ENCODE data around the gene CEPT1. TPM values are rescaled to one million over a fixed set of nuclear protein-coding genes. Genes with fewer than 3 reads are reported as not detected.
A peak's percentile ranks its signal among the peaks of the same experiment; 100 is the strongest.

Gene CEPT1
- total RNA-seq, 2 experiments from 2014 or later: 36.0 to 38.6 TPM

DNA sequence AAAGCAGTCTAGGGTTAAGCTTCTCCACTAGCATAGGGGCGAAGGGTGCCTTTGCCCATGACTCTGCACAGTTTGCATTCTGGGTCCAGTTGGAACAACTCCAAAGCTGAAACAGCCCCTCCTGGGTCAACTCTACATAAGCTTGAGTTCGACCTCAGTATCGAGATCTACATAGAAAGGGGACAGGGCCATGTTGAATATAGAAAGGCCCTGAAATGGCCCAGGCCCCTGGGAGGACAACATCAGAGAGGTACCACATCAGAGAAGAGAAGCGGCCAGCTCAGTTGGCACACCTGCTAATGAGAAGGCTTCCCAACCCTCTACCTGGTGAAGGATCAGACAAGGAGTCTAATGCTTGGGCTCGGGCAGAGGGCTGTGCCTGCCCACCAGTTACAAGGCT, 58.8 kb downstream of the CEPT1 start:
- ChIA-PET CTCF (interaction anchor here (0.6 to 8.8 kb wide), 11 partner anchors 11 to 549 kb away, joined by 3 to 150 read pairs (median 5); no protein-coding TSS in a partner anchor), POLR2A (interaction anchor here (0.5 to 10.4 kb wide), 12 partner anchors 8 to 1774 kb away, joined by 3 to 245 read pairs (median 8); partner anchors contain the start of gene CHI3L2)
- Mint-ChIP-seq H3K9me3 (no peaks in the 10 kb centered on the region), H3K4me1 (ENCODE audit: low read depth) (peaks cover 61% of the 10 kb centered on the region), H3K4me3 (peak overlapping the region; percentile 99), H3K27me3 (no peaks in the 10 kb centered on the region), H3K27ac (peak overlapping the region; percentile 98), H3K36me3 (ENCODE audit: low read depth) (peaks cover 74% of the 10 kb centered on the region)
- DNase-seq: no peak
- TF ChIP-seq, protein P1, sequence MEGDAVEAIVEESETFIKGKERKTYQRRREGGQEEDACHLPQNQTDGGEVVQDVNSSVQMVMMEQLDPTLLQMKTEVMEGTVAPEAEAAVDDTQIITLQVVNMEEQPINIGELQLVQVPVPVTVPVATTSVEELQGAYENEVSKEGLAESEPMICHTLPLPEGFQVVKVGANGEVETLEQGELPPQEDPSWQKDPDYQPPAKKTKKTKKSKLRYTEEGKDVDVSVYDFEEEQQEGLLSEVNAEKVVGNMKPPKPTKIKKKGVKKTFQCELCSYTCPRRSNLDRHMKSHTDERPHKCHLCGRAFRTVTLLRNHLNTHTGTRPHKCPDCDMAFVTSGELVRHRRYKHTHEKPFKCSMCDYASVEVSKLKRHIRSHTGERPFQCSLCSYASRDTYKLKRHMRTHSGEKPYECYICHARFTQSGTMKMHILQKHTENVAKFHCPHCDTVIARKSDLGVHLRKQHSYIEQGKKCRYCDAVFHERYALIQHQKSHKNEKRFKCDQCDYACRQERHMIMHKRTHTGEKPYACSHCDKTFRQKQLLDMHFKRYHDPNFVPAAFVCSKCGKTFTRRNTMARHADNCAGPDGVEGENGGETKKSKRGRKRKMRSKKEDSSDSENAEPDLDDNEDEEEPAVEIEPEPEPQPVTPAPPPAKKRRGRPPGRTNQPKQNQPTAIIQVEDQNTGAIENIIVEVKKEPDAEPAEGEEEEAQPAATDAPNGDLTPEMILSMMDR (IDR thresholded peaks at IDR 0.05): no peak
- intact Hi-C loops (cut with micrococcal nuclease): loop anchor here (2.0 to 5.0 kb wide), 2 partner anchors 16 to 52 kb away; no protein-coding TSS in a partner anchor
- ATAC-seq: no peak

DNA sequence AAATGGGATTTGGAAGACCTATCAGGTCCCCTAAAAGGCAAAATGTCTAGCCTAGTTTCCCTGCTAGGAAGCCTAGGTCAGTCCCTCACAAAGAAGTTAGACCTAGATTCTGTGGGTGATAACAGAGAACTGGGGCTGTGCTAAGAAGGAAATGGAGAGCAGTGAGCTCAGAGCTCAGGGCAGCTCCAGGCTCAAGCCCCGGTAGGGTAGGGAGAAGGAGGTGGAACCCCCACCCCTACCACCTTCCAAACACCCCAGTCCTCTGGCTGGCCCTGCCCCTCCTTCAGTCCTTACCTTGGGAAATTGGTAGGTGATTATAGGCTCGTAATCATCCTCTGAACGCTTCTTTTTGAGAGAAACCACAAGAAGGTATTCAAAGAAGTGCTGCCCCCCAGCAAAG, 59.3 kb downstream of the CEPT1 start:
- DNase-seq: no peak
- Mint-ChIP-seq H3K36me3 (ENCODE audit: low read depth) (peaks cover 69% of the 10 kb centered on the region), H3K27ac (peak overlapping the region; percentile 98), H3K4me1 (ENCODE audit: low read depth) (peaks cover 56% of the 10 kb centered on the region), H3K4me3 (peak overlapping the region; percentile 99), H3K27me3 (no peaks in the 10 kb centered on the region), H3K9me3 (no peaks in the 10 kb centered on the region)
- intact Hi-C loops (cut with micrococcal nuclease): loop anchor here (2.0 to 5.0 kb wide), 2 partner anchors 15 to 52 kb away; no protein-coding TSS in a partner anchor
- TF ChIP-seq, protein P1 (IDR thresholded peaks at IDR 0.05): no peak
- ChIA-PET CTCF (interaction anchor here (1.1 to 8.8 kb wide), 7 partner anchors 12 to 548 kb away, joined by 3 to 150 read pairs (median 10); no protein-coding TSS in a partner anchor), POLR2A (interaction anchor here (0.5 to 10.4 kb wide), 11 partner anchors 8 to 1775 kb away, joined by 3 to 245 read pairs (median 9); partner anchors contain the start of gene CHI3L2)
- no peak for ATAC-seq

DNA sequence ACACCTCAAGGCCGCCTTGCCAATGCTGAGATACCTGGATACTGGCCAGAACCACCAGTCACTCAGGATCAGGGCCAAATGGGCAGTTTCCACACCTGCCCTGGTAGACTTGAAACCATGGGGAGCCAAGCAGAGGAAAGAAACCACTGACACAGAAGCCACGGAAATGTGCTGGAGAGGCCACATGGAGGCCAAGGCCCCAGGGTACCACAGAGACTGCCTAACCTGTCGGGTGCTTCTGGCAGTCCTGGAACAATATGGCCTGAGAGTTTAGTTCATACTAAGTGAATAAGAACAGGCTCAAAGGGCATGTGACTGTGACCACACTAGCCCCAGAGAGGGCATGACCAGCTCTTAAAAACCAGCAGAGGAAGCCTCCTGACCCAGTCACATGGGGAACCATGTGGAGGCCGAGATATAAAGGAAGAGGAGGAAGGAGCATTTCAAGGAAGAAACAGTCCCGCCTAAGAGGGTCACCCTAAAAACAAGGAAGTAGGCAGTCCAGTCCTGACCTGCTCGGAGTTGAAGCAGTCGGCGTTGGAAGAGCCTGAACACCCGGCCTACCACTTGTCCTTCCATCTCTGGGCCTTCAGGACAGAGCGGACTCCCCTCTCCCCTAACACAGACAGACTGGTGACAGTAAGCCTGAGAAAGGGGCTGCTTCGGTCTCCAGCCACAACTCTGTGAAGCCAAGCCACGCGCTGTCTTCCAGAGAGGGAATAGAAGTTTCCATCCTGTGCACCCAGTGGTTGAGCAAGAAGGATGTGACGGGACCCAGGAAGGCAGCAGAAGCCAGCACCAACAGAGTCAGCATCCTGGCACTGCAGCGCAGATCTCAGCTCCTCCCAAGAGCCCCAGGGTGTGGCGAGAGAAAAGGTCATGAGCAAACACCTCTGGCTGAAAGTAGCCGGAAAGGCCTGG, 60.1 kb downstream of the CEPT1 start, which contains the start of gene DENND2D:
TSS of gene DENND2D (minus strand) at position 766 of the 921 bp plus-strand sequence. CDS start at position 579, 187 bp downstream.
- peak; percentile 69 for ATAC-seq
- Mint-ChIP-seq H3K4me1 (ENCODE audit: low read depth) (peaks cover 55% of the 10 kb centered on the region), H3K27me3 (no peaks in the 10 kb centered on the region), H3K4me3 (peak within 1 kb of the TSS; percentile 99), H3K9me3 (no peaks in the 10 kb centered on the region), H3K36me3 (ENCODE audit: low read depth) (peaks cover 61% of the 10 kb centered on the region), H3K27ac (peak within 1 kb of the TSS; percentile 98)
- DNase-seq: peak; percentile 87
- ChIA-PET CTCF (interaction anchor here (1.0 to 8.8 kb wide), 6 partner anchors 9 to 403 kb away, joined by 3 to 150 read pairs (median 7); no protein-coding TSS in a partner anchor), POLR2A (interaction anchor here (0.8 to 10.4 kb wide), 9 partner anchors 9 to 324 kb away, joined by 3 to 245 read pairs (median 6); partner anchors contain the start of gene CHI3L2)
- TF ChIP-seq, protein P1 (IDR thresholded peaks at IDR 0.05): no peak
- intact Hi-C loops (cut with micrococcal nuclease): loop anchor here (2.0 to 5.0 kb wide), 2 partner anchors 15 to 53 kb away; no protein-coding TSS in a partner anchor

DNA sequence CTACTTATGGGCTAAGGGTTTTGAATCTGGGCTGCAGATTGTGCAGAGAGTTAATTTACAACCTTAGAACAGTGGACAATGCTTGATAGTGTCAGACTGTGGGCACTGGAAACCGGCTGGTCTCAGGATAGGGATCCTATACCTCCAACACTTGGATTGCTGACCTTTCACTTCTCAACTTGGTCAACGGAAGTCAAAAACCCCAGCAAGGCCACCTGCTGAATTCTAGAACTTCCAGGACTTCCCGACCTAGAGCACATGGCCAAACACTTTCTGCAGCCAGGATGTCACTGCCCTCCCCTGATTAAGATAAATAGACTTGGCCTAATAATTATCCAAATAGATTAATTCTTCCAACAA, 60.8 kb downstream of the CEPT1 start:
- DNase-seq: no peak
- Mint-ChIP-seq H3K4me1 (ENCODE audit: low read depth) (peaks cover 55% of the 10 kb centered on the region), H3K9me3 (no peaks in the 10 kb centered on the region), H3K27me3 (no peaks in the 10 kb centered on the region), H3K36me3 (ENCODE audit: low read depth) (peaks cover 55% of the 10 kb centered on the region), H3K27ac (peak overlapping the region; percentile 98), H3K4me3 (peak overlapping the region; percentile 99)
- TF ChIP-seq, protein P1 (IDR thresholded peaks at IDR 0.05): no peak
- POLR2A ChIA-PET: interaction anchor here (1.0 to 10.4 kb wide), 6 partner anchors 10 to 325 kb away, joined by 3 to 245 read pairs (median 8); partner anchors contain the start of genes CEPT1 and DRAM2
- intact Hi-C loops (cut with micrococcal nuclease): no loop called here
- CTCF ChIA-PET: interaction anchor here (1.0 to 8.8 kb wide), 5 partner anchors 10 to 403 kb away, joined by 3 to 150 read pairs (median 4); no protein-coding TSS in a partner anchor
- no peak for ATAC-seq
